HCT116 (cell line): ENCODE measurements around the gene GMEB2. TPM values are rescaled to one million over a fixed set of nuclear protein-coding genes. Genes with fewer than 3 reads are reported as not detected.
A peak's percentile ranks its signal among the peaks of the same experiment; 100 is the strongest.

Experiments used
- ATAC-seq: fragments of 200-7000 bp; cut with Tn5 transposase; 2 replicates; pipeline ENCODE4 v1.9.1; 2020; ENCODE audit warnings: mild to moderate bottlenecking, moderate library complexity
- BruUV-seq: library from RNA; stranded (reverse); fragments of 400-500 nt; replicated peaks from 2 replicates; lab custom pipeline; 2021; lab: Mats Ljungman, UMichigan
- CTCF ChIA-PET: fragments of 300-600 bp; sonication (Branson Sonifier 250); formaldehyde crosslinking; loops from one replicate; lab custom pipeline; 2021; ENCODE audit warnings: antibody characterized with exemption; lab: Charles Lee
- POLR2A ChIA-PET: fragments of 300-600, 350-600 bp; sonication (Branson Sonifier 250); formaldehyde crosslinking; loops from one replicate; lab custom pipeline; 2021; ENCODE audit warnings: antibody characterized with exemption; lab: Charles Lee
- RAD21 ChIA-PET, 2 experiments: fragments of 300-600 bp; sonication (Branson Sonifier 250); formaldehyde crosslinking; loops; one replicate each; lab custom pipeline; 2023; ENCODE audit warnings: low total read pairs in 2 of 2; ENCODE audit not compliant: uncharacterized antibody in 2 of 2, unreplicated experiment in 2 of 2, low non-redundant PET in 1 of 2; lab: Charles Lee
- DNase-seq: peaks from one replicate; pipeline ENCODE4 v3.0.0-alpha.2; 2010; ENCODE audit warnings: low read depth, low spot score
- H2AFZ ChIP-seq: fragments of 200-600 bp; shearing (Covaris generic), sonication (generic); 2 replicates; pipeline ENCODE4 v1.6.1; 2017; ENCODE audit warnings: low read depth, mixed run types, mixed read lengths, antibody characterized with exemption, low read length; ENCODE audit not compliant: poor library complexity, severe bottlenecking
- H3K27ac ChIP-seq: 2 replicates; pipeline ENCODE4 v1.5.1; 2012; ENCODE audit warnings: low read depth, low read length
- H3K27me3 ChIP-seq: fragments of 200-600 bp; sonication (generic); 2 replicates; pipeline ENCODE4 v1.6.1; 2016; ENCODE audit warnings: mixed run types, low read length, mixed read lengths; ENCODE audit not compliant: insufficient read depth
- H3K36me3 ChIP-seq, 2 experiments: fragments of 200-500 bp in 1 of 2; fragments of 200-600 bp in 1 of 2; sonication (Bioruptor generic) in 1 of 2; sonication (generic) in 1 of 2; 2 replicates each; pipeline versions ENCODE4 v1.5.1 to v1.6.1; 2014 to 2016; ENCODE audit warnings: low read length in 2 of 2, inconsistent platforms in 1 of 2, mixed read lengths in 1 of 2, mixed run types in 1 of 2; ENCODE audit not compliant: insufficient read depth in 2 of 2, control insufficient read depth in 1 of 2
- H3K4me1 ChIP-seq, 2 experiments: fragments of 200-600 bp in 1 of 2; sonication (generic) in 1 of 2; 2 replicates each; pipeline versions ENCODE4 v1.5.1 to v1.6.1; 2012 to 2017; ENCODE audit warnings: low read length in 2 of 2, inconsistent platforms in 1 of 2, mild to moderate bottlenecking in 1 of 2, mixed read lengths in 1 of 2, mixed run types in 1 of 2, moderate library complexity in 1 of 2; ENCODE audit not compliant: insufficient read depth in 2 of 2, control insufficient read depth in 1 of 2
- H3K4me2 ChIP-seq: fragments of 200-600 bp; sonication (generic); 2 replicates; pipeline ENCODE4 v1.6.1; 2017; ENCODE audit warnings: mixed run types, low read length, mixed read lengths
- H3K4me3 ChIP-seq, 2 experiments: fragments of 200-600 bp in 1 of 2; sonication (generic) in 1 of 2; replicated peaks in 1 of 2; 2 replicates each; pipeline ENCODE4 v1.5.1; 2011 to 2016; ENCODE audit warnings: low read length in 2 of 2, control low read depth in 1 of 2, low read depth in 1 of 2, mild to moderate bottlenecking in 1 of 2, mixed read lengths in 1 of 2, mixed run types in 1 of 2
- H3K79me2 ChIP-seq: fragments of 200-600 bp; sonication (generic); 2 replicates; pipeline ENCODE4 v1.6.1; 2017; ENCODE audit warnings: mild to moderate bottlenecking, mixed run types, low read length, moderate library complexity, mixed read lengths; ENCODE audit not compliant: insufficient read depth
- H3K9ac ChIP-seq: fragments of 200-600 bp; sonication (generic); 2 replicates; pipeline ENCODE4 v1.6.1; 2016; ENCODE audit warnings: low read length, mixed read lengths
- H3K9me2 ChIP-seq: fragments of 200-600 bp; sonication (generic), shearing (Covaris generic); 2 replicates; pipeline ENCODE4 v1.6.1; 2017; ENCODE audit warnings: mixed run types, mild to moderate bottlenecking, moderate library complexity; ENCODE audit not compliant: insufficient read depth
- H3K9me3 ChIP-seq, 2 experiments: fragments of 200-500 bp in 1 of 2; fragments of 200-600 bp in 1 of 2; sonication (Bioruptor generic) in 1 of 2; sonication (generic) in 1 of 2; 2 replicates each; pipeline ENCODE4 v1.6.1; 2014 to 2017; ENCODE audit warnings: low read length in 2 of 2, mixed read lengths in 2 of 2, inconsistent platforms in 1 of 2, low read depth in 1 of 2, mild to moderate bottlenecking in 1 of 2, mixed run types in 1 of 2, moderate library complexity in 1 of 2; ENCODE audit not compliant: control insufficient read depth in 1 of 2, insufficient read depth in 1 of 2
- H4K20me1 ChIP-seq: fragments of 200-600 bp; sonication (generic), shearing (Covaris generic); 2 replicates; pipeline ENCODE4 v1.6.1; 2017; ENCODE audit warnings: mixed run types, mild to moderate bottlenecking, moderate library complexity; ENCODE audit not compliant: insufficient read depth
- CBX3 ChIP-seq: IDR thresholded peaks from 2 replicates; pipeline ENCODE4 v1.6.1; 2012; ENCODE audit warnings: low read depth
- CEBPB ChIP-seq: IDR thresholded peaks from 2 replicates; pipeline ENCODE4 v1.6.1; 2012; ENCODE audit warnings: low read depth
- SP1 ChIP-seq: IDR thresholded peaks from 2 replicates; pipeline ENCODE4 v1.6.1; 2012; ENCODE audit warnings: low read depth
- SRF ChIP-seq: IDR thresholded peaks from 2 replicates; pipeline ENCODE4 v1.6.1; 2012; ENCODE audit warnings: low read depth
- YY1 ChIP-seq: IDR thresholded peaks from 2 replicates; pipeline ENCODE4 v1.6.1; 2011; ENCODE audit warnings: low read length, low read depth, moderate library complexity, mild to moderate bottlenecking; ENCODE audit not compliant: insufficient replicate concordance; ENCODE audit errors: extremely low read depth
- intact Hi-C: fragments of 100-400 bp; cut with micrococcal nuclease; formaldehyde crosslinking; loops from 2 replicates; pipeline ENCODE4 v1.10.0; 2022
- total RNA-seq: library from RNA; stranded (reverse); gene quantifications from one replicate; pipeline ENCODE4 v1.2.1, GENCODE V29; 2021; ENCODE audit not compliant: unreplicated experiment
- TF ChIP-seq, protein P1 (sequence below), 3 experiments: fragments of 200-600 bp in 1 of 3; sonication (generic) in 1 of 3; IDR thresholded peaks in 2 of 3; conservative IDR thresholded peaks in 1 of 3; 2 replicates each; pipeline ENCODE4 v1.5.1; 2012 to 2017; ENCODE audit warnings: low read depth in 2 of 3, low read length in 2 of 3, antibody characterized with exemption in 1 of 3, borderline replicate concordance in 1 of 3, control low read depth in 1 of 3, mild to moderate bottlenecking in 1 of 3, mixed read lengths in 1 of 3, mixed run types in 1 of 3, moderate library complexity in 1 of 3; ENCODE audit not compliant: insufficient read depth in 1 of 3

GMEB2 gene
- total RNA-seq, 1 experiment from 2014 or later: 13.9 TPM

DNA sequence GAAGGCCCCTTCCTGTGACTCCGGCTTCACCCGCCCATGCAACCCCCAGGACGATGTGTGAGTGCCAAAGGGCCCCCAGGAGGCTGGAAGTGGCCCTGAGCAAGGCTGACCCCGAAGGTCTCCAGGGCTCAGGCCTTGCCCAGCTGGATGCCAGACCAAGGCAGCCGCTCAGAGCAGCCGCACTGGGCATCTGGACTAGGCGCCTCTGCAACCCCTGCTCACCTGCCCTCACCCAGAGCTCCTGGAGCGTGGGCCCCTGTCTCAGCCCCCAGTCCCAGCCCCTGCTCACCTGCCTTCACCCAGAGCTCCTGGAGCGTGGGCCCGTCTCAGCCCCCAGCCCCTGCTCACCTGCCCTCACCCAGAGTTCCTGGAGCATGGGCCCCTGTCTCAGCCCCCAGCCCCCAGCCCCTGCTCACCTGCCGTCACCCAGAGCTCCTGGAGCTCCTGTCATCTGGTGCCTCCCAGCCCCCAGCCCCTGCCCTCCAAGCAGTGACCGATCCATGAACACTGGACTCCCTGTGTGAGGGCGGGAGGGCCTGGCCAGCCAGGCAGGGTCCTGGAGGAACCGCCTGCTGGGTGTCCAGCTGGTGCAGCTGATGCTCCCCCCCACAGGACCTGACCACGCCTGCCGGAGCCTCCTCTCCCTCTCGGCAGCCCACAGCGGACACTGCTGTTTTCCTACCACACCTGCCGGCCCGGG is 80.5 kb downstream of the GMEB2 start:
- Histone ChIP-seq H3K36me3 (no peaks in the 10 kb centered on the region), H4K20me1 (no peaks in the 10 kb centered on the region), H3K27me3 (no peaks in the 10 kb centered on the region), H2AFZ (no peak overlapping the region), H3K79me2 (no peaks in the 10 kb centered on the region), H3K4me2 (no peak overlapping the region), H3K4me1 (peaks cover 34 to 59% of the 10 kb centered on the region in 2 experiments), H3K9me2 (no peaks in the 10 kb centered on the region), H3K27ac (no peak overlapping the region), H3K4me3 (no peak overlapping the region), H3K9me3 (no peaks in the 10 kb centered on the region), H3K9ac (peak overlapping the region; percentile 37; the same call in 1 of the 2 replicates)
- TF ChIP-seq CBX3: no peak
- TF ChIP-seq SRF: no peak
- no peak for TF ChIP-seq SP1
- no peak for TF ChIP-seq CEBPB
- TF ChIP-seq, protein P1, sequence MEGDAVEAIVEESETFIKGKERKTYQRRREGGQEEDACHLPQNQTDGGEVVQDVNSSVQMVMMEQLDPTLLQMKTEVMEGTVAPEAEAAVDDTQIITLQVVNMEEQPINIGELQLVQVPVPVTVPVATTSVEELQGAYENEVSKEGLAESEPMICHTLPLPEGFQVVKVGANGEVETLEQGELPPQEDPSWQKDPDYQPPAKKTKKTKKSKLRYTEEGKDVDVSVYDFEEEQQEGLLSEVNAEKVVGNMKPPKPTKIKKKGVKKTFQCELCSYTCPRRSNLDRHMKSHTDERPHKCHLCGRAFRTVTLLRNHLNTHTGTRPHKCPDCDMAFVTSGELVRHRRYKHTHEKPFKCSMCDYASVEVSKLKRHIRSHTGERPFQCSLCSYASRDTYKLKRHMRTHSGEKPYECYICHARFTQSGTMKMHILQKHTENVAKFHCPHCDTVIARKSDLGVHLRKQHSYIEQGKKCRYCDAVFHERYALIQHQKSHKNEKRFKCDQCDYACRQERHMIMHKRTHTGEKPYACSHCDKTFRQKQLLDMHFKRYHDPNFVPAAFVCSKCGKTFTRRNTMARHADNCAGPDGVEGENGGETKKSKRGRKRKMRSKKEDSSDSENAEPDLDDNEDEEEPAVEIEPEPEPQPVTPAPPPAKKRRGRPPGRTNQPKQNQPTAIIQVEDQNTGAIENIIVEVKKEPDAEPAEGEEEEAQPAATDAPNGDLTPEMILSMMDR (IDR thresholded peaks at IDR 0.05 in 2 of 3, conservative IDR thresholded peaks at IDR 0.05 in 1 of 3; ENCODE audit: borderline replicate concordance in 1 of 3, insufficient read depth in 1 of 3, low read depth in 2 of 3, low read length in 2 of 3): no peak
- no peak for TF ChIP-seq YY1
- no peak for ATAC-seq
- POLR2A ChIA-PET: no interaction called here
- no TSS peak for BruUV-seq
- CTCF ChIA-PET: interaction anchor here (1.7 kb wide), 1 partner anchor 9 kb away, joined by 7 read pairs; the partner anchor contains the start of gene PTK6
- DNase-seq: no peak
- intact Hi-C loops: no loop called here
- RAD21 ChIA-PET: no interaction called here
